B cell (primary cell): Measurements from ENCODE around the gene MED27.

Experiments used
- EZH2 ChIP-seq: IDR thresholded peaks from 2 replicates; pipeline ENCODE4 v1.6.1; 2012; ENCODE audit warnings: borderline replicate concordance, low read depth, mild to moderate bottlenecking, moderate library complexity, low read length; ENCODE audit not compliant: insufficient read depth, poor library complexity, severe bottlenecking
- TF ChIP-seq, protein P1 (sequence below): fragments of 200-600 bp; IDR thresholded peaks from one replicate; pipeline ENCODE4 v1.8.0; 2022; ENCODE audit warnings: antibody characterized with exemption, mild to moderate bottlenecking

DNA sequence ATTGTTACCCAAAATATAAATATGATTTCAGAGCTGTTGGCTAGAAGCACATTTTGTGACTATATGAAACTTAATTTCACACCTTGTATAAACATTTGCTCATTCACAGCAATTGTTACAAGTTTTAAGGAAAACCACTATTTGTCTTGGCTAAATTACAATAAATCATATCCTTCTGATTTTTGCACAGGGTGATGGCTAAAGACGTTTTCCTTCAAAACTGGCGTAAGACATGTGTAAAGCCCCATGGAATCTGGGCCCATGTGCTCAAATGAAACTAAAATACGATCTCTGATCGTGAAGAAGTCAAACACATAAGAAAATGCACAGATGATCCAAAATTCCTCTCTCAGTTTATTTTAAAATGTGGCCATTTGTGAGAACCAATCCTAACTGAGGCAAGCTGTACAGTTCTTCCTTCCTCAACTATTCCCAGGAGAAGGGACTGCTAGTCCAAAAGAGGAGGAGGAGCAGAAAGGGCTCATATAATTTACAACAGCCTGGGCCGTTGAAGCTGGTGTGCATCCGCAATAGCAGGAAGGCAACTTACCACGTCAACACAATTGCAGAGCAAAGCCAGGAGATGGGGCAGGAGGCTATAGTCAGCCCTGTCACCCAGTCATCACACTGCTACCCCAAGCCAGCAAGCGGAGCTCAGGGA lies 98.4 kb downstream of the MED27 start:
- TF ChIP-seq, protein P1, sequence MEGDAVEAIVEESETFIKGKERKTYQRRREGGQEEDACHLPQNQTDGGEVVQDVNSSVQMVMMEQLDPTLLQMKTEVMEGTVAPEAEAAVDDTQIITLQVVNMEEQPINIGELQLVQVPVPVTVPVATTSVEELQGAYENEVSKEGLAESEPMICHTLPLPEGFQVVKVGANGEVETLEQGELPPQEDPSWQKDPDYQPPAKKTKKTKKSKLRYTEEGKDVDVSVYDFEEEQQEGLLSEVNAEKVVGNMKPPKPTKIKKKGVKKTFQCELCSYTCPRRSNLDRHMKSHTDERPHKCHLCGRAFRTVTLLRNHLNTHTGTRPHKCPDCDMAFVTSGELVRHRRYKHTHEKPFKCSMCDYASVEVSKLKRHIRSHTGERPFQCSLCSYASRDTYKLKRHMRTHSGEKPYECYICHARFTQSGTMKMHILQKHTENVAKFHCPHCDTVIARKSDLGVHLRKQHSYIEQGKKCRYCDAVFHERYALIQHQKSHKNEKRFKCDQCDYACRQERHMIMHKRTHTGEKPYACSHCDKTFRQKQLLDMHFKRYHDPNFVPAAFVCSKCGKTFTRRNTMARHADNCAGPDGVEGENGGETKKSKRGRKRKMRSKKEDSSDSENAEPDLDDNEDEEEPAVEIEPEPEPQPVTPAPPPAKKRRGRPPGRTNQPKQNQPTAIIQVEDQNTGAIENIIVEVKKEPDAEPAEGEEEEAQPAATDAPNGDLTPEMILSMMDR = no peak
- TF ChIP-seq EZH2 = no peak
